Activated CD4-positive, alpha-beta T cell treated with anti-CD3 and anti-CD28 coated beads for 36 hours (primary cell): Measurements from ENCODE around the gene FAM110A. TPM values are rescaled to one million over a fixed set of nuclear protein-coding genes. Genes with fewer than 3 reads are reported as not detected.

Experiments
- ATAC-seq: fragments of 200-7000 bp; cut with Tn5 transposase; one replicate; pipeline ENCODE4 v1.10.0; 2021; ENCODE audit warnings: mild to moderate bottlenecking, moderate library complexity
- CTCF ChIA-PET: fragments of 350-600 bp; sonication (Branson Sonifier 250); formaldehyde crosslinking; loops from one replicate; lab custom pipeline; 2021; ENCODE audit warnings: antibody characterized with exemption; lab: Charles Lee
- POLR2A ChIA-PET: fragments of 350-600 bp; sonication (Branson Sonifier 250); formaldehyde crosslinking; loops from one replicate; lab custom pipeline; 2021; ENCODE audit warnings: antibody characterized with exemption, inconsistent platforms; lab: Charles Lee
- DNase-seq: peaks from one replicate; pipeline ENCODE4 v3.0.0-alpha.2; 2020
- H3K27ac Mint-ChIP-seq: one replicate; pipeline ENCODE4 v1.8.0; 2021; ENCODE audit warnings: mixed read lengths
- H3K27me3 Mint-ChIP-seq: one replicate; pipeline ENCODE4 v1.8.0; 2021; ENCODE audit warnings: mixed read lengths
- H3K36me3 Mint-ChIP-seq: one replicate; pipeline ENCODE4 v1.8.0; 2021; ENCODE audit warnings: low read depth, mixed read lengths
- H3K4me1 Mint-ChIP-seq: one replicate; pipeline ENCODE4 v1.8.0; 2021; ENCODE audit warnings: mixed read lengths
- H3K4me3 Mint-ChIP-seq: one replicate; pipeline ENCODE4 v1.8.0; 2021; ENCODE audit warnings: mild to moderate bottlenecking, moderate library complexity, mixed read lengths
- H3K9me3 Mint-ChIP-seq: one replicate; pipeline ENCODE4 v1.8.0; 2021; ENCODE audit warnings: low read depth, mixed read lengths
- intact Hi-C, 2 experiments: fragments of 100-400 bp; cut with DNase I in 1 of 2; cut with micrococcal nuclease in 1 of 2; formaldehyde crosslinking; loops; one replicate each; pipeline versions ENCODE4 v1.14.2 to v1.15.1; 2022 to 2024; cut with DNase I, micrococcal nuclease
- total RNA-seq, 2 experiments: library from RNA; stranded (reverse); gene quantifications; one replicate each; pipeline ENCODE4 v1.2.3, GENCODE V29; 2021

Gene FAM110A
- total RNA-seq, 2 experiments from 2014 or later = 15.5 TPM

DNA sequence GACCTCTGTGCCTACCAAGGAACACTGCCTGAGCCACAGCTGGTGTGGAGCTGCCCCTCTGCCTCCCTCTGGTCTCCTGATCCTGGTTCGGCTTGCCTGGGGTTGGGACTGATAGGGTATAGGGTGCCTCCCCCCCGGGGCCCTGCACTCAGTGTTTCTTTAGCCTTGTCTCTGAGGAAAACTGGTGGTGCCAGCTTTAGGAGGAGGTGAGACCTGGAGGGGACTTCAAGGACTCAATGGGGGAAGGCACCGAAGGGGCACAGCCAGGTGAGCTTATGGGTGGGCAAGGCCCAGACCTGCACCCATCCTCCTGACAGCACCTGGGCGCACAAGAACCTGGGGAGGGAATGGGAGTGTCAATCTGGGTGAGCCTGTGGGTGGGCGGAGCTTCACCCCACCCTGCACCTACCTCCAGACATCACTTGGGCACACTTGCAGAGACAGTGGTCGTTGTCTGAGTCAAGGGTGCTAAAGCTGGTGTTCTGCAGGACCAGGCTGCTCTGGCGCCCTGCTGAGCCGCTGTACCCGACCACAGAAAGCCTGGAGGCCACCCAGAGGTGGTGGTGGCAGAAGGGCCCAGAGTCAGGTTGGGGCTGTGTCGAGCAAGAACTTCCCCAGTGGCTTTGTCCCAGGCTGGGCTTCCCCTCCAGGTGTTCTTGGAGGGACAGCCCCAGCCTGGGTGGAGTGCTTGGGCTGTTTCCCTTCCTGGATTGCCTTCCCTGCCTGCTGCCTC, 40.5 kb downstream of the FAM110A start:
- no peak overlapping the region for H3K4me3 Mint-ChIP-seq
- intact Hi-C loops = no loop called here
- DNase-seq (peak; percentile 22), ATAC-seq (peak; percentile 57)
- POLR2A ChIA-PET = no interaction called here
- no peaks in the 10 kb centered on the region for H3K27me3 Mint-ChIP-seq
- no peaks in the 10 kb centered on the region for H3K9me3 Mint-ChIP-seq
- no peak overlapping the region for H3K27ac Mint-ChIP-seq
- no peaks in the 10 kb centered on the region for H3K36me3 Mint-ChIP-seq
- CTCF ChIA-PET = interaction anchor here (1.3 kb wide), 1 partner anchor 13 kb away, joined by 4 read pairs; no protein-coding TSS in a partner anchor
- no peaks in the 10 kb centered on the region for H3K4me1 Mint-ChIP-seq

GRCh38 chr20:875115-875514, 41.6 kb downstream of the FAM110A start:
- POLR2A ChIA-PET = no interaction called here
- H3K27ac Mint-ChIP-seq = no peak overlapping the region
- DNase-seq = no peak

DNA sequence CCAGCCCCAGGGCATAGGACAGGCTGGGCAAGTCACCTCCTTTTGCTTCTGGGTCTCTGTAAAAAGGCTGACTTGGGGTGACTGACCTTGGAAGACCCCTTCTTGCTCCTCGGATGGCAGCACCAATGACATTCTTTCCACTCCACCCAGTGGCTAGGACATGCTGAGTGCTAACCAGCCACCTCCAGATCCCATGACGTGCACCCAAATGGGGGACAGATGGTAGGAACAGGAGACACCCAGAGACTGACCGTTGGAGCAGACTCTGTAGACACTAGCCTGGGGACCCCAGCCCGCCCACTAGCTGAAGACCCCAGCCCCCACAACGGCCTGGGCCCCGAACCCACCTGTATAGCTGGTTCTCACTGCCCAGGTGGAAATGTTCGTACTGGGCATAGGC, 44.3 kb downstream of the FAM110A start:
- intact Hi-C loops = no loop called here
- H3K27me3 Mint-ChIP-seq = no peaks in the 10 kb centered on the region
- DNase-seq (no peak), ATAC-seq (no peak)
- no peaks in the 10 kb centered on the region for H3K9me3 Mint-ChIP-seq
- H3K4me3 Mint-ChIP-seq = no peak overlapping the region
- H3K27ac Mint-ChIP-seq = no peak overlapping the region
- peaks cover 14% of the 10 kb centered on the region for H3K4me1 Mint-ChIP-seq
- POLR2A ChIA-PET = no interaction called here
- no peaks in the 10 kb centered on the region for H3K36me3 Mint-ChIP-seq
- CTCF ChIA-PET = interaction anchor here (0.6 kb wide), 1 partner anchor 12 kb away, joined by 3 read pairs; no protein-coding TSS in a partner anchor

More at GRCh38 chr20:875115-875514, 41.6 kb downstream of the FAM110A start:
- Mint-ChIP-seq H3K4me3 (no peak overlapping the region), H3K36me3 (no peaks in the 10 kb centered on the region), H3K4me1 (peaks cover 2% of the 10 kb centered on the region), H3K9me3 (no peaks in the 10 kb centered on the region), H3K27me3 (no peaks in the 10 kb centered on the region)
- intact Hi-C loops = no loop called here
- CTCF ChIA-PET = interaction anchor here (1.0 kb wide), 1 partner anchor 57 kb away, joined by 7 read pairs; no protein-coding TSS in a partner anchor
- no peak for ATAC-seq

DNA sequence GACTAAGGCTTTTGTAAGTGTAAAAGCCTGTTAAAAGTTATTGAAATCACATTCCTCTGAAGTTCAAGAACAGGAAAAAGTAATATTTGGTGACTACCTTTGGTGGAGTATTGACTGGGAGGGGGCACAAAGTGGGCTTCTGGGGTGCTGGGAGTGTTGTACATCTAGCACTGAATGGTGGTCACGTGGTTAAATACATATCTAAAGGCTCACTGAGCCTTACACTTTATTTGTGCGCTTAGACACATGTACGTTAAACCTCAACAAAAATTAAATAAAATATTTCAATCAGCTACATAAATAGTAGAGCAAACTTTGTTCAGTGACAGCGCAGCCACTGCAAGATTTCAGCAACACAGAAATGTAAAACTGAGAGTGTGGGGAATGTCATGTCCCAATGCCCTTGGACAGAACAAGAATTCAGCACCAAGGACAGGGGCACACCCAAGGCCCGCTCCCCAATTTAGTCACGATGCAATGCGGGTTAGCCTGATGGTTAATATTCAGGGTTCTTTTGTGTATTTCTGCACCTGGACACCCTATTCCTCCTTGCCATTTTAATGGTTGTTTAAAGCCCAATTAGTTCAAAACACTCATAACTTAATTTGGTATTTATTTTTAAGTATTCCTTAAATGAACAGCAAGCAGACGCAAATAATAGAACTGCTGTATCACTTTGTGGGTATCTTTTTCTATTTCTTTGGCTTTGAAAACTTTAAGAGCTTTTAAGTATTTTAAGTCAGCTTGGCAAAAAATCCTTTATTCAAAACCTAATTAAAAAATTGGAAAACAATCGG, 45.2 kb downstream of the FAM110A start:
- Mint-ChIP-seq H3K9me3 (no peaks in the 10 kb centered on the region), H3K4me3 (no peak overlapping the region), H3K36me3 (no peaks in the 10 kb centered on the region), H3K4me1 (peaks cover 14% of the 10 kb centered on the region), H3K27me3 (no peaks in the 10 kb centered on the region), H3K27ac (no peak overlapping the region)
- ChIA-PET CTCF (no interaction called here), POLR2A (no interaction called here)
- DNase-seq = peak; percentile 58
- intact Hi-C loops = no loop called here
- no peak for ATAC-seq

GRCh38 chr20:879626-880025, 46.1 kb downstream of the FAM110A start:
- no peak overlapping the region for H3K27ac Mint-ChIP-seq
- ChIA-PET POLR2A (no interaction called here), CTCF (interaction anchor here (0.7 kb wide), 1 partner anchor 60 kb away, joined by 3 read pairs; no protein-coding TSS in a partner anchor)
- ATAC-seq (no peak), DNase-seq (no peak)
- no peak overlapping the region for H3K4me3 Mint-ChIP-seq
- H3K9me3 Mint-ChIP-seq = no peaks in the 10 kb centered on the region
- peaks cover 14% of the 10 kb centered on the region for H3K4me1 Mint-ChIP-seq
- intact Hi-C loops = loop anchor here (5.0 kb wide), 2 partner anchors 42 to 47 kb away; partner anchors contain the start of gene FAM110A (in 1 of the 2)
- H3K36me3 Mint-ChIP-seq = no peaks in the 10 kb centered on the region
- peaks cover 5% of the 10 kb centered on the region for H3K27me3 Mint-ChIP-seq

DNA sequence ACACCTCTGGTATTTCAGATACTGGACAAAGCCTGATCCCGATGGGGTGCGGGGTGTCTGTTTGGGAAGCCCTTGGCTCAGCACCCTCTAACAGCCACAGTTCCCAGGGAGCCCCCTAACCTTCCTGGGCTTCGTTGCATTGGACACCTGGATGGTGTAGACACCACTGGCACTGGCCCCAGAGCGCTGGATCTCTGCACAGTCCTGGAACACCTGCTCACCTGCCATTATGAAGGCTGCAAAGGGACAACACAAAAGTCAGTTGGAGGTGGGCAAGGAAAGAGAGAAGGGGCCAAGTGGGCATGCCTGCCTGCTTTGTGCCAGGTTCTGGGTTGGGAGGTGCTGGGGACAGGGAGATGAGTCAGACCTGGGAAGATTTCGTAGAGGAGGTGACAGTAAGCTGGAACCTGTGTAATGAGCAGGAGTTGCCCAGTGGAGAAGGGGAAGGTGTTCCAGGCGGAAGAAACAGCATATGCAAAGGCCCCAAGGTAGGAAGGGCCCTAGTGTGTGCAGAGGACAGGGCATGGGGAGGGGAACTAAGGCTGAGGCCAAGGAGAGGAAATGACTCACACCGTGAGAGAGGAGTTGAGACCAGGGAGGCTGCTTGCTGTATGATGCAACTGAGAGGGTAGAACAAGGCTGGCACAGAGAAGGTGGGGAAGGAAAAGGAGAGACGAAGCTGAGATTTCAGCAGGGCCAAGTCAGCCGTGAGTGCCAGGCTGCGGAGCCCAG, 47.7 kb downstream of the FAM110A start:
- H3K9me3 Mint-ChIP-seq = no peaks in the 10 kb centered on the region
- H3K4me1 Mint-ChIP-seq = peaks cover 14% of the 10 kb centered on the region
- ChIA-PET POLR2A (no interaction called here), CTCF (no interaction called here)
- DNase-seq (peak; percentile 63), ATAC-seq (peak; percentile 99)
- no peaks in the 10 kb centered on the region for H3K36me3 Mint-ChIP-seq
- H3K4me3 Mint-ChIP-seq = peak overlapping the region; percentile 58
- peak overlapping the region; percentile 67 for H3K27ac Mint-ChIP-seq
- H3K27me3 Mint-ChIP-seq = peaks cover 16% of the 10 kb centered on the region
- intact Hi-C loops = loop anchor here (5.0 kb wide), 2 partner anchors 44 to 49 kb away; partner anchors contain the start of gene FAM110A (in 1 of the 2)

DNA sequence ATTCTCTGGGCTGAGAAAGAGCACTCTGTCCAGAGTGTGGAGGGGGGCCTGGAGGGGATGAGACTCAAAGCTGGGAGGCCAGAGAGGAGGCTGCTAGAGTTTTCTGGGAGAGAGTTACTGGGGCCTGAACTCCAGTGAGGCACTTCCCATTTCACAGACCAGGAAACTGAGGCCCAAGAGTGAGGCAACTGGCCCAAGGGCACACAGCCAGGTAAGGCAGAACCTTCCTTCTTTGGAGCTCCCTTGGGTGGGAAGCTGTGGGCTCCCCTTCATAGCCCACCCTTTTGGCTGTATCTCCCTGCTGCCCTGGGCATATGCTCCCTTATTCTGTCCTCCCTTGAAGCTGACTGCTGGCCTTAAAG, 48.2 kb downstream of the FAM110A start:
- intact Hi-C loops = loop anchor here (5.0 kb wide), 2 partner anchors 44 to 49 kb away; partner anchors contain the start of gene FAM110A (in 1 of the 2)
- DNase-seq (no peak), ATAC-seq (no peak)
- POLR2A ChIA-PET = no interaction called here
- peak overlapping the region; percentile 58 for H3K4me3 Mint-ChIP-seq
- H3K4me1 Mint-ChIP-seq = peaks cover 14% of the 10 kb centered on the region
- CTCF ChIA-PET = no interaction called here
- H3K36me3 Mint-ChIP-seq = no peaks in the 10 kb centered on the region
- H3K27ac Mint-ChIP-seq = peak overlapping the region; percentile 67
- peaks cover 16% of the 10 kb centered on the region for H3K27me3 Mint-ChIP-seq
- no peaks in the 10 kb centered on the region for H3K9me3 Mint-ChIP-seq

DNA sequence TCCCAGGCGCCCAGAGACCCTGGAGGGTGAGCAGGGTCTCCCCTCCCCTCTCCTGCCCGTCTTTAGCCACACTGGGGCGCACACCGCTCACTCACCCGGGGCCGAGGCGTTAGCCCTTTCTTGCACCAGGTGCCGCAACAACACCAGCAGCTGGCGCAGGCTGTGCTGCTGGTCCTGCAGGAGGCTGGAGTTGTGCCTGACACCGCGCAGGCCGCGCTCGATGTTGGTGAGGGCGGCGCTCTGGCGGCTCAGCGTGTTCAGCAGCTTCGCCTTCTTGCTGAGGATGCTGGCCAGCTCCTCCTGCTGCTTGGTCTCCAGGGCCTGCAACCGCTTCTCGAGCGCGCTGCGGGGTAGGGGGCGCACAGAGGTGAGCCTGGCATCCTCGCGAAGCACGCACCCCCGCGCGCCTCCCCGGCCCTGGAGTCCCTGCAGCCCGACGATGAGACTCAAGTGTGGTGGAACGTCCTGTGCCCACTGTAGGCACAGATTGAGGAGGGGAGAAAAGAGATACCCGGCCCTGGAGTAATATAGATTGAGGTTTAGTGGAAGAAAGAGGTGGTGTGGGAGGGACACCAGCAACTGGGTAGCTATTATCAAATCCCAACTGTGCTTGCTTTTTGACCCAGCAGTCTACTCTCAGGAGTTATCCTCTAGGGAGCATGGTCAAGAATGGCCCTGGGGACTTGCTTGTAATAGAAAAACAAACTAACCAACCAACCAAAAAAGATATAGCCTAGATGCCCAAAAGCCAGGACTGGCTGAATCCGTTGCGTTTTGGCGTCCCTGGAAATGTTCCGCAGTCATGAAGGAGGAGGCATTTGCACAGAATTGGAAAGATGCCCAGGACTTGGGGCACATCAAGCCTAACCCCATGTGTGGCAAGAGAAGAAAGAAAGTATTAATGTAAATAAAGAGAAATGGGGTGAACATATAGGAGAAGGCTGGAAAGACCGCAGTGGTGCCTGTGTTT, 51.8 kb downstream of the FAM110A start:
- Mint-ChIP-seq H3K4me3 (no peak overlapping the region), H3K27me3 (peaks cover 16% of the 10 kb centered on the region), H3K36me3 (no peaks in the 10 kb centered on the region), H3K9me3 (no peaks in the 10 kb centered on the region), H3K4me1 (peaks cover 12% of the 10 kb centered on the region), H3K27ac (no peak overlapping the region)
- ATAC-seq (no peak), DNase-seq (peak; percentile 34)
- intact Hi-C loops = loop anchor here (5.0 kb wide), 2 partner anchors 48 to 53 kb away; partner anchors contain the start of gene FAM110A (in 1 of the 2)
- POLR2A ChIA-PET = no interaction called here
- CTCF ChIA-PET = interaction anchor here (0.5 to 1.0 kb wide), 2 partner anchors 69 to 71 kb away, joined by 3 to 4 read pairs; no protein-coding TSS in a partner anchor

- intact Hi-C loops = no loop called here
- Mint-ChIP-seq H3K4me3 (no peak overlapping the region), H3K36me3 (no peaks in the 10 kb centered on the region), H3K4me1 (peaks cover under 1% of the 10 kb centered on the region), H3K9me3 (no peaks in the 10 kb centered on the region), H3K27ac (no peak overlapping the region), H3K27me3 (peaks cover 18% of the 10 kb centered on the region)
- DNase-seq = no peak
- ChIA-PET CTCF (interaction anchor here (0.6 to 1.8 kb wide), 4 partner anchors 13 to 69 kb away, joined by 3 to 6 read pairs (median 4); no protein-coding TSS in a partner anchor), POLR2A (no interaction called here)
- ATAC-seq = no peak
These were observed 53.6 kb downstream of the FAM110A start for GRCh38 chr20:887137-887536.

DNA sequence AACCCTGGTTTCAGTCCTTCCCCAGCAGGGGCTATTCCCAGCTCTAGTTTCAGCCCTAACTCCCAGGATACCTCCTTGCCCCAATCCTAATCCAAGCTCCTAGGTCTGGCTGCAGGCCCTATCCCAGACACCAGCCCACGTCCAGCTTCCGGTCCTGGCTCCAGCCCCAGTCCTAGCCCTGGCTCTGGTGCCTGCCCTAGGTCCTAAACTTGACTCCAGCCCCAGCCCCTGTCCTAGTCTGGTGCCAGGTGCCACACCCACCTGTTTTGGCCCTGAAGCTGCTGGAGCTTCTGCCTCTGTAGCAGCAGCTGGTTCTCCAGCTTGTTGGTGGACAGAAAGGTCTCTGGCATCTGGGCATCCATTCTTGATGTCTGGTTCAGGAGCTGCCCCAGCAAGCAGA, 54.5 kb downstream of the FAM110A start:
- ATAC-seq = no peak
- Mint-ChIP-seq H3K27ac (no peak overlapping the region), H3K4me1 (no peaks in the 10 kb centered on the region), H3K36me3 (no peaks in the 10 kb centered on the region), H3K27me3 (peaks cover 22% of the 10 kb centered on the region), H3K9me3 (no peaks in the 10 kb centered on the region), H3K4me3 (no peak overlapping the region)
- no peak for DNase-seq
- CTCF ChIA-PET = interaction anchor here (0.8 to 1.8 kb wide), 3 partner anchors 18 to 69 kb away, joined by 3 to 6 read pairs (median 4); no protein-coding TSS in a partner anchor
- POLR2A ChIA-PET = no interaction called here
- intact Hi-C loops = no loop called here
